ENCODE results near the gene PRPF38A. TPM values are rescaled to one million over a fixed set of nuclear protein-coding genes. Genes with fewer than 3 reads are reported as not detected.
A peak's percentile ranks its signal among the peaks of the same experiment; 100 is the strongest.
"Not testable (repeated sequence)": the region's sequence is repeated elsewhere in the genome, so short reads cannot be mapped to it uniquely, and the experiment has no call there.

The PRPF38A gene
- total and polyA plus RNA-seq, 7 experiments from 2014 or later, result 34.7 to 98.7 (median 70.2) TPM

- Mint-ChIP-seq H3K27ac (peak overlapping the region; percentile 87 to 95 (median 93)), H3K4me1 (peaks cover 25 to 65% (median 50%) of the 10 kb centered on the region in 7 donors), H3K27me3 (no peaks in the 10 kb centered on the region), H3K4me3 (peak overlapping the region; percentile 85 to 98 (median 94)), H3K9me3 (no peaks in the 10 kb centered on the region), H3K36me3 (peaks cover 0 to 20% (median 5%) of the 10 kb centered on the region in 5 donors)
- intact Hi-C loops (cut with micrococcal nuclease), result loop anchor here (1.0 to 10.0 kb wide), 25 partner anchors 38 to 1686 kb away; partner anchors contain the start of genes CPT2 (in 2 of the 2), ECHDC2 (in 2 of the 2), ORC1 (in 2 of the 2) and PRPF38A (in 2 of the 2)
- ChIA-PET CTCF (interaction anchor here (0.5 to 1.3 kb wide), 2 partner anchors 18 to 359 kb away, joined by 3 to 6 read pairs; no protein-coding TSS in a partner anchor), POLR2A (interaction anchor here (0.6 to 5.2 kb wide), 10 partner anchors 12 to 487 kb away, joined by 3 to 68 read pairs (median 4); partner anchors contain the start of genes ORC1 and PRPF38A)
- Histone ChIP-seq H3K27ac (ENCODE audit: low read depth, low read length) (peak overlapping the region; percentile 95), H3K4me1 (ENCODE audit: control insufficient read depth in 2 of 2, insufficient read depth in 2 of 2, low read length in 2 of 2) (peaks cover 15 to 20% of the 10 kb centered on the region in 2 donors), H3K36me3 (ENCODE audit: control insufficient read depth in 2 of 3, insufficient read depth in 3 of 3, low read length in 3 of 3) (peaks cover 8 to 20% (median 9%) of the 10 kb centered on the region in 3 experiments), H3K4me3 (ENCODE audit: low read length) (peak overlapping the region; percentile 67), H3K9me3 (ENCODE audit: control insufficient read depth in 2 of 3, low read length in 3 of 3) (no peaks in the 10 kb centered on the region), H3K27me3 (ENCODE audit: control insufficient read depth in 2 of 2, insufficient read depth in 2 of 2, low read length in 2 of 2) (no peaks in the 10 kb centered on the region)
- DNase-seq (no peak), ATAC-seq (no peak)
Measured at GRCh38 chr1:52366517-52366827, 37.9 kb upstream of the PRPF38A start.

GRCh38 chr1:52367272-52367671 is 37.1 kb upstream of the PRPF38A start:
- Mint-ChIP-seq H3K4me3 (peak overlapping the region in 9 of 10 donors; percentile 16 to 98 (median 70)), H3K27me3 (no peaks in the 10 kb centered on the region), H3K27ac (peak overlapping the region in 7 of 9 donors; percentile 18 to 94 (median 57)), H3K36me3 (peaks cover 0 to 22% (median 0%) of the 10 kb centered on the region in 5 donors), H3K9me3 (no peaks in the 10 kb centered on the region), H3K4me1 (peaks cover 23 to 58% (median 45%) of the 10 kb centered on the region in 7 donors)
- POLR2A ChIA-PET, result interaction anchor here (0.9 to 5.2 kb wide), 4 partner anchors 22 to 356 kb away, joined by 4 to 68 read pairs (median 5); partner anchors contain the start of genes ORC1 and PRPF38A
- H3K27me3 ChIP-seq (ENCODE audit: control insufficient read depth in 2 of 2, insufficient read depth in 2 of 2, low read length in 2 of 2), result no peaks in the 10 kb centered on the region
- no peak overlapping the region for H3K4me3 ChIP-seq (ENCODE audit: low read length)
- H3K27ac ChIP-seq (ENCODE audit: low read depth, low read length), result no peak overlapping the region
- DNase-seq (no peak), ATAC-seq (no peak)
- CTCF ChIA-PET, result interaction anchor here (0.6 to 1.4 kb wide), 3 partner anchors 18 to 139 kb away, joined by 3 to 6 read pairs (median 3); no protein-coding TSS in a partner anchor
- intact Hi-C loops (cut with micrococcal nuclease), result loop anchor here (2.0 to 10.0 kb wide), 11 partner anchors 225 to 1685 kb away; partner anchors contain the start of genes ECHDC2 (in 2 of the 2), SCP2 (in 2 of the 2), BTF3L4 (in 1 of the 2) and CPT2 (in 1 of the 2)
- no peaks in the 10 kb centered on the region for H3K9me3 ChIP-seq (ENCODE audit: control insufficient read depth in 2 of 3, low read length in 3 of 3)
- peaks cover 4 to 12% (median 7%) of the 10 kb centered on the region in 3 experiments for H3K36me3 ChIP-seq (ENCODE audit: control insufficient read depth in 2 of 3, insufficient read depth in 3 of 3, low read length in 3 of 3)
- peaks cover 15 to 20% of the 10 kb centered on the region in 2 donors for H3K4me1 ChIP-seq (ENCODE audit: control insufficient read depth in 2 of 2, insufficient read depth in 2 of 2, low read length in 2 of 2)

GRCh38 chr1:52368383-52369172 is 35.8 kb upstream of the PRPF38A start:
- DNase-seq (peak; percentile 29 to 67 (median 60)), ATAC-seq (no peak)
- Histone ChIP-seq H3K9me3 (ENCODE audit: control insufficient read depth in 2 of 3, low read length in 3 of 3) (no peaks in the 10 kb centered on the region), H3K27me3 (ENCODE audit: control insufficient read depth in 2 of 2, insufficient read depth in 2 of 2, low read length in 2 of 2) (no peaks in the 10 kb centered on the region), H3K36me3 (ENCODE audit: control insufficient read depth in 2 of 3, insufficient read depth in 3 of 3, low read length in 3 of 3) (peaks cover 0 to 5% (median 0%) of the 10 kb centered on the region in 3 experiments), H3K4me3 (ENCODE audit: low read length) (peak overlapping the region; percentile 28), H3K4me1 (ENCODE audit: control insufficient read depth in 2 of 2, insufficient read depth in 2 of 2, low read length in 2 of 2) (peaks cover 15% of the 10 kb centered on the region in 2 donors), H3K27ac (ENCODE audit: low read depth, low read length) (peak overlapping the region; percentile 47)
- ChIA-PET POLR2A (interaction anchor here (0.7 to 5.2 kb wide), 5 partner anchors 10 to 337 kb away, joined by 3 to 68 read pairs (median 3); partner anchors contain the start of genes ORC1, PRPF38A and SHISAL2A), CTCF (interaction anchor here (0.6 to 1.4 kb wide), 2 partner anchors 20 to 35 kb away, joined by 4 to 6 read pairs; no protein-coding TSS in a partner anchor)
- Mint-ChIP-seq H3K36me3 (peaks cover 0 to 17% (median 0%) of the 10 kb centered on the region in 5 donors), H3K4me1 (peaks cover 23 to 51% (median 40%) of the 10 kb centered on the region in 7 donors), H3K9me3 (no peaks in the 10 kb centered on the region), H3K27me3 (no peaks in the 10 kb centered on the region), H3K27ac (peak overlapping the region; percentile 7 to 87 (median 67)), H3K4me3 (peak overlapping the region; percentile 31 to 98 (median 77))
- intact Hi-C loops (cut with micrococcal nuclease), result loop anchor here (5.0 to 10.0 kb wide), 7 partner anchors 226 to 1684 kb away; partner anchors contain the start of genes ECHDC2 (in 2 of the 2), SCP2 (in 2 of the 2), CPT2 (in 1 of the 2) and GPX7 (in 1 of the 2)

GRCh38 chr1:52369851-52370250 is 34.6 kb upstream of the PRPF38A start:
- H3K27me3 Mint-ChIP-seq; DNase-seq; ATAC-seq; H3K4me1 ChIP-seq (ENCODE audit: control insufficient read depth in 2 of 2, insufficient read depth in 2 of 2, low read length in 2 of 2); H3K27ac Mint-ChIP-seq; H3K27me3 ChIP-seq (ENCODE audit: control insufficient read depth in 2 of 2, insufficient read depth in 2 of 2, low read length in 2 of 2); H3K36me3 ChIP-seq (ENCODE audit: control insufficient read depth in 2 of 3, insufficient read depth in 3 of 3, low read length in 3 of 3); H3K4me3 Mint-ChIP-seq; H3K9me3 Mint-ChIP-seq; H3K9me3 ChIP-seq (ENCODE audit: control insufficient read depth in 2 of 3, low read length in 3 of 3); CTCF ChIA-PET; H3K4me3 ChIP-seq (ENCODE audit: low read length); H3K27ac ChIP-seq (ENCODE audit: low read depth, low read length); H3K36me3 Mint-ChIP-seq: not testable (repeated sequence)
- intact Hi-C loops (cut with micrococcal nuclease), result loop anchor here (5.0 to 10.0 kb wide), 7 partner anchors 228 to 1682 kb away; partner anchors contain the start of genes ECHDC2 (in 2 of the 2), SCP2 (in 2 of the 2), CPT2 (in 1 of the 2) and GPX7 (in 1 of the 2)
- H3K4me1 Mint-ChIP-seq, result peaks cover 15 to 39% (median 29%) of the 10 kb centered on the region in 7 donors
- POLR2A ChIA-PET, result interaction anchor here (1.0 to 5.2 kb wide), 2 partner anchors 9 to 35 kb away, joined by 3 to 68 read pairs; partner anchors contain the start of genes ORC1 and PRPF38A

GRCh38 chr1:52385376-52385775 is 19.0 kb upstream of the PRPF38A start:
- H3K27me3 ChIP-seq (ENCODE audit: control insufficient read depth in 2 of 2, insufficient read depth in 2 of 2, low read length in 2 of 2), result no peaks in the 10 kb centered on the region
- Mint-ChIP-seq H3K4me1 (peaks cover 0 to 2% (median 0%) of the 10 kb centered on the region in 7 donors), H3K27ac (no peak overlapping the region), H3K36me3 (peaks cover 0 to 17% (median 4%) of the 10 kb centered on the region in 5 donors), H3K9me3 (no peaks in the 10 kb centered on the region), H3K4me3 (no peak overlapping the region), H3K27me3 (no peaks in the 10 kb centered on the region)
- no peaks in the 10 kb centered on the region for H3K9me3 ChIP-seq (ENCODE audit: control insufficient read depth in 2 of 3, low read length in 3 of 3)
- H3K4me1 ChIP-seq (ENCODE audit: control insufficient read depth in 2 of 2, insufficient read depth in 2 of 2, low read length in 2 of 2), result no peaks in the 10 kb centered on the region
- no peaks in the 10 kb centered on the region for H3K36me3 ChIP-seq (ENCODE audit: control insufficient read depth in 2 of 3, insufficient read depth in 3 of 3, low read length in 3 of 3)
- H3K27ac ChIP-seq (ENCODE audit: low read depth, low read length), result no peak overlapping the region
- DNase-seq, result no peak
- intact Hi-C loops (cut with micrococcal nuclease), result no loop called here
- no peak for ATAC-seq
- ChIA-PET POLR2A (no interaction called here), CTCF (no interaction called here)
- no peak overlapping the region for H3K4me3 ChIP-seq (ENCODE audit: low read length)

- H3K36me3 Mint-ChIP-seq, result peaks cover 0 to 17% (median 4%) of the 10 kb centered on the region in 5 donors
- peak overlapping the region in 1 of 9 donors; percentile 36 for H3K27ac Mint-ChIP-seq
- DNase-seq, result no peak
- intact Hi-C loops (cut with micrococcal nuclease), result no loop called here
- ChIA-PET CTCF (no interaction called here), POLR2A (no interaction called here)
- H3K4me1 Mint-ChIP-seq, result peaks cover 0 to 2% (median 0%) of the 10 kb centered on the region in 7 donors
- H3K9me3 Mint-ChIP-seq, result no peaks in the 10 kb centered on the region
- Histone ChIP-seq H3K4me1 (ENCODE audit: control insufficient read depth in 2 of 2, insufficient read depth in 2 of 2, low read length in 2 of 2) (no peaks in the 10 kb centered on the region), H3K4me3 (ENCODE audit: low read length) (no peak overlapping the region), H3K27ac (ENCODE audit: low read depth, low read length) (no peak overlapping the region), H3K9me3 (ENCODE audit: control insufficient read depth in 2 of 3, low read length in 3 of 3) (no peaks in the 10 kb centered on the region), H3K27me3 (ENCODE audit: control insufficient read depth in 2 of 2, insufficient read depth in 2 of 2, low read length in 2 of 2) (no peaks in the 10 kb centered on the region), H3K36me3 (ENCODE audit: control insufficient read depth in 2 of 3, insufficient read depth in 3 of 3, low read length in 3 of 3) (no peaks in the 10 kb centered on the region)
- no peak overlapping the region for H3K4me3 Mint-ChIP-seq
- ATAC-seq, result no peak
- no peaks in the 10 kb centered on the region for H3K27me3 Mint-ChIP-seq
Measured at GRCh38 chr1:52386458-52386857, 17.9 kb upstream of the PRPF38A start.
